GM12892 (cell line): Measurements from ENCODE around the gene ELL3.

Experiments
- DNase-seq: peaks from one replicate; pipeline ENCODE4 v3.0.0; 2011; ENCODE audit not compliant: insufficient read length
- FAIRE-seq: peaks from 2 replicates; lab custom pipeline; 2011; peaks lifted over from hg19 to GRCh38; lab: Jason Lieb, UNC
- POLR2A ChIP-seq: IDR thresholded peaks from 2 replicates; pipeline ENCODE4 v1.6.1; 2011; ENCODE audit warnings: low read depth, low read length, control low read depth
- POLR2AphosphoS5 ChIP-seq: IDR thresholded peaks from 2 replicates; pipeline ENCODE4 v1.6.1; 2011; ENCODE audit warnings: low read depth, low read length, control low read depth
- TAF1 ChIP-seq: IDR thresholded peaks from 2 replicates; pipeline ENCODE4 v1.6.1; 2011; ENCODE audit warnings: low read depth, mild to moderate bottlenecking, control low read depth, low read length, borderline replicate concordance

Gene ELL3

DNA sequence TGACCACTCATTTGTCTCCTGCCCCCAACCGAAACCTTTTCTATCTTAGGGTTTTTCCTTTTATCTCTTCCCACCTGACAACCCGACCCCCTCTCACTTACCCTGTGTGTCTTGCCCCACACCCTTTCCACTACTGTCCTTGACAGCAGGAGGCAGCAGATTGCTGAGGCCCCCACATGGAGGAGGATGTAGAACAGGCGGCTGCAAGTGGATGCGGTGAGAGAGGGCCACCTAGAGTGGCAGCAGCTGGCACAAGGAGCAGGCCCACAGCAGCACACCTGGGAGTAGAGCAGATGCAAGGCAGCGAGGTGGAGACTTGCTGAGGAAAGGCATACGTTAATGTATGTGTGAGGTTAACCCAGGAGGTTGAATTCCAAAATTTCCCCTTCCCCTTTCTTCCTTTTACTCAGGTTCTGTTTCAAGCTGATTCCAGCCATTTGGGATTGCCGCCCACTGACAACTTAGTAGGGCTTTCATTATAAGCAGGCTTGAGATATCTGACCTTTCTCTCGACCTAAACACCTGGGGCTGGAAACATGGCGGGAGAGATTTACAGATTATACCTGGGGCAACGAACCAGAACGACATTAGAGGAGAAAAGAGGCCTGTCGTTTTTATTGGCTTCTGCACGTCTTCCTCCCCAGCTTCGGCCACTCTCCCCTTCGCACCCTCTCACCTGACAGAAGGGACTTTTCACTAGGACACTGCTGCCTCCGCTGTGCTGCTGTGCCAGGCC, 22.6 kb upstream of the ELL3 start:
- TF ChIP-seq POLR2AphosphoS5 (no peak), TAF1 (no peak), POLR2A (no peak; the same call in 1 of the 2 replicates)
- FAIRE-seq (peak; percentile 21), DNase-seq (no peak)

DNA sequence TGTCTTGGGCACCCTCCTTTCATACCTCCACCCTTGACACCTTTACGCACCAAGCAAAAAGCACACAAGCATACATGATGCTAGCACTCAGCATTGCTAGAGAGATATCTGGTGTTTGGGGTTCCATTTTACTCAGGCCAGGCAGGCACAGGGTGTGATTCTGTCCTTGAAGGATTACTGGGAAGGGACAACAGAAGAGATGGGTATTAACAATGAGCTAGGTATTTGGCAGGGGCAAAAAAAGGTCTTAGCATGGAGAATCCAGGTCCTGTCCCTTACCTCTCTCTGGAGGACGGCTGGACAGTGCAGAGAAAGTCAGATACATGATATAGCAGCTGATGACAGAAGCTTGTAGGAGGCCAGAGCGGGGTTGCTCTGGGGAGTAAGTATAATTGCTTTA, 19.8 kb upstream of the ELL3 start:
- FAIRE-seq = no peak

DNA sequence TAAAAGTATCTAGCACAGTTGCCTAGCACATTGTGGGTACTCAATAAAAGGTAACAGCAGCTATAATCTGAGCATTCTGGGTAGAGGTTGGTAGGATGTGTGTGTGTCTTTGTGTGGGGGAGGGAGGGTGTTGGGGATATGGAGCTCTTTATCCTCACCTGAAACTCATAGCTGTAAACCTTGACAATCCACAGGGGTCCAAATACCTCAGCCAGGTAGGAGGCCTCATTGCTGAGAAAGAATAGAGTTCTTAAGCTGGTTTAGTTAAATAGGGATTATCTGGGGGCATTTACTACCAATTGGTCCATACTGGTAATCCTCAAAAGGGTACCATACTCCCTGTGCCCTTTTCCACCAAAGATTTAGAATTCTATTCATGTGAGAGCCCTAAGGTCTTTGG, 19.2 kb upstream of the ELL3 start:
- no peak for FAIRE-seq
- no peak for DNase-seq
- TF ChIP-seq POLR2AphosphoS5 (no peak), TAF1 (no peak), POLR2A (no peak)

More for the DNA sequence above, 19.8 kb upstream of the ELL3 start:
- no peak for DNase-seq
- no peak for TF ChIP-seq TAF1
- TF ChIP-seq POLR2A = no peak

DNA sequence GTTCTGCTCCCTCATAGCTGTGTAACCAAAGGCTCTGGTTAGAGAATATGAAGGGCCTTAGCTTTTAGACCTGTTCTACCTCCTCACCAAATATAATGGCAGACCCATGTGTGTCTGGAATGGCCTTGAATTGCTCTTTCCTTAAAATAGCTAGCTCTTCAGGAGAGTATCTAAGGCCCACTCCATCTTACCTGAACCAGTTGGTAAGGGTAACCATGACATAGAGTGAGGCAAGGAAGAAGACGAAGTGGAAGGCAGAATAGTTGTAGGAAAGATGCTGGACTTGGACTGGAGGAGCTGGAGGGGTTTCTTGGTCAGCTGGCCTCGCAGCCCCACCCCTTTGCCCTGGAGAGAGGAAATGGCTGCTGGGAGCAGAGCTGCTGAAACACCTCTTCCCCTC, 18.4 kb upstream of the ELL3 start:
- no peak for FAIRE-seq
- no peak for DNase-seq
- TF ChIP-seq POLR2AphosphoS5 = no peak
- TF ChIP-seq POLR2A = no peak
- TF ChIP-seq TAF1 = no peak

DNA sequence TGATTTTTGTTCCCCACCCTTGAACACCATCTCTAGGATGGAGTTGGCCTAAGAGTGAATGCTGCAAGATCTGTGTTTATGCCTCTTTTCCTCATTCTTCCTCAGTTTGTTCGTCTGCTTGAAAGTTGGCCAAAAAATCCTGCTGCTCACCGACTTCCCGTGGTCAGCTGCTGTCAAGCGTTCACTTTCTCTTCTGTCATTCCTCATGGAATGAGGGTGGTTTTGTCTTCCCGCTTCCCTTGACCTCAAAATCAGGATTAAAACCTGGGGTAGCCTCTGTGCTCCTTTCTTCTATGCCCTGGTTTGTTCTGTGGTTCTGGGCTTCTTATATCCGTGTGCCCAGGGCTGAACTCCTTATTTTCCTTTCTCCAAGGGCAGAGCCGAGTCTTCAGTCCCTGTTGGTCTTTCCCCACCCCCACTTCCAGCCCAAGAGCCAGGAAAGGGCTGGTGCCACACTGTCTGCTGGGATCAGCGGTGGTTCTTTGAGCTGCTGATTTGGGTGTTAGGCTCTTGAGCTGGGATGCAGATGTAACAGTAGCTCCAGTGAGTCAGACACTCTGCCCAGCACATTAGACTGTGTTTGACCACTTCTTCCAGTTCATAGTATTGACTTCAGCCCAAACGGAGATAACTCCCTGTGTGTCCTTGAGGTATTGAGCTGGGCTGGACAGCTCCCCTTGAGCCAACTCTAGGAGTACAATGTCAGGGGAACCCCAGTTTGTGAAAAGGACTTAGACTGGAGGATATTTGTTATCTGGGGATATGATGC, 17.7 kb upstream of the ELL3 start:
- no peak for DNase-seq
- TF ChIP-seq POLR2AphosphoS5 (peak; percentile 10), POLR2A (no peak)
- no peak for FAIRE-seq

DNA sequence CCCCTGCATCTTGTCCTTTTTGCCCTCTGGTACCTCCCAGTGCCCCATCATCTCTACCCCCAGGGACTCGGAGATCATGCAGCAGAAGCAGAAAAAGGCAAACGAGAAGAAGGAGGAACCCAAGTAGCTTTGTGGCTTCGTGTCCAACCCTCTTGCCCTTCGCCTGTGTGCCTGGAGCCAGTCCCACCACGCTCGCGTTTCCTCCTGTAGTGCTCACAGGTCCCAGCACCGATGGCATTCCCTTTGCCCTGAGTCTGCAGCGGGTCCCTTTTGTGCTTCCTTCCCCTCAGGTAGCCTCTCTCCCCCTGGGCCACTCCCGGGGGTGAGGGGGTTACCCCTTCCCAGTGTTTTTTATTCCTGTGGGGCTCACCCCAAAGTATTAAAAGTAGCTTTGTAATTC, 16.9 kb upstream of the ELL3 start:
- no peak for DNase-seq
- no peak for FAIRE-seq
- peak; percentile 14; the same call in 1 of the 2 replicates for TF ChIP-seq POLR2A
- TF ChIP-seq POLR2AphosphoS5 = no peak
- TF ChIP-seq TAF1 = no peak

DNA sequence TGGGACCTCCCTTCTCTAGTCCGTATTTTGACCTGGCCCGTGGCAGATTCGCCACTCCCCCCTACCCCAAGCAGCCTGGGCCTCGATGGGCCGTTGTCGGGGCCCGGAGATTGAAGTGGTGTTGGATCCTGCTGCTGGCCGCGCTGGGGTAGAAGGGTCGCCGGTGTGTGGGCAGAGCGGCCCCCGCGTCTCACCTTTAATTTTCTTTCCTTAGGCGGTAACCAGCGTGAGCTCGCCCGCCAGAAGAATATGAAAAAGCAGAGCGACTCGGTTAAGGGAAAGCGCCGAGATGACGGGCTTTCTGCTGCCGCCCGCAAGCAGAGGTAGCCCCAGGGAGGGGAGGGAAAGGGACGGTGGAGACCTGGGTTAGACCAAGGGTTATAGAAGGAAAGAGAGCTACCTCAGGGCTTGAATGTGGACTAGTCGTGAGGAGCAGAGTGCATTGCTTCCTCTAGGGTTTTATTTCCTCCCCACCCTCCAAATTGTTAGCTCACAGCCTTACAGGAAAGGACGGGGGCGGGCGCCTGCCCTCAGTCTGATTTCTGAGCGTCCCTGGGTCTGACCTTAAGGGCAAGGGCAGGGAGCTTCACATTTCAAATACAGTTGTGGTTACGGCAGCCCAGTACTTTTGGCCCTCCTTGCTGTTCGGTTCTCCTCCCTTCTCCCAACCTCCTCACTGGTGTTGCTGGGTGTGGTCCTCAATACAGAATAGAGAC, 16.2 kb upstream of the ELL3 start:
- no peak for FAIRE-seq
- TF ChIP-seq POLR2AphosphoS5 = no peak
- TF ChIP-seq TAF1 = no peak
- TF ChIP-seq POLR2A = no peak
- DNase-seq = peak; percentile 33

DNA sequence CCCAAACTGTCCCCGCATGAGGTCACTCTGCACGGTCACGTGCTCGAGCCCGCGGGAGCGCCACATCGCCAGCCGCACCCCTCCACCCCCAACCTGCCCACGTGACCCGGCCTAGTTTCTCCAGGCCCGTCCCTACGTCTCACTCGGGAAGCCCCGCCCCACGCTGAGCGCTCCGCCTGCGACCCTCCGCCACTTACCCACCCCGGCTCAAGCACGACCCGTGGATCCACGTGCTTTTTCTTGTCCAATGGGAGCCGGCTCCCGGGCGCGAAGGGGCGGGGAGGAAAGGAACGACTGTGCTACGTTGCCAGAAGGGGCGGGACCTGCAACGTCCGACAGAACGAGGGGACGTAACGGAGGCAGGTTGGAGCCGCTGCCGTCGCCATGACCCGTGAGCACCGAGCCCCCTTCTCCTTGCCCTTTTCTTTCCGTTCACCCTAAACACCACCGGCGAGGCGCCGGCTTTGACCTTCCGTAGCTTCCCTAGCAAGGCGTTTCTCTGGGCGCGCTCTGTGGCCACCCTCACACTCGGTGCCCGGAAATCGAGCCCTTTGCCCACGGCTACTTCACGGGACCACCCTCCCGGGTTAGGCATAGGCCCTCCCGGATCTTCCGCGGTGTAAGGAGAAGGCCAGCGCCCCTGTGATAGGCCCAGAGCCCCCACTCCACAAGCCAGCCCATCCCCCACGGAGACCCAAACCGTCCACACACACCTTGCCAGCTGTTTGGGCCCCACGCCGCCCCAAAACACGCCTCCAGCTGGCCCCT, 15.4 kb upstream of the ELL3 start, which contains the start of gene SERF2:
Gene SERF2 (plus strand): TSS at position 328 of the 768 bp plus-strand sequence. CDS start 57 bp downstream, at position 385.
- FAIRE-seq (peak; percentile 98), DNase-seq (peak; percentile 98)
- peak; percentile 54; the same call in 1 of the 2 replicates for TF ChIP-seq TAF1
- peak; percentile 97 for TF ChIP-seq POLR2A
- TF ChIP-seq POLR2AphosphoS5 = peak; percentile 98

DNA sequence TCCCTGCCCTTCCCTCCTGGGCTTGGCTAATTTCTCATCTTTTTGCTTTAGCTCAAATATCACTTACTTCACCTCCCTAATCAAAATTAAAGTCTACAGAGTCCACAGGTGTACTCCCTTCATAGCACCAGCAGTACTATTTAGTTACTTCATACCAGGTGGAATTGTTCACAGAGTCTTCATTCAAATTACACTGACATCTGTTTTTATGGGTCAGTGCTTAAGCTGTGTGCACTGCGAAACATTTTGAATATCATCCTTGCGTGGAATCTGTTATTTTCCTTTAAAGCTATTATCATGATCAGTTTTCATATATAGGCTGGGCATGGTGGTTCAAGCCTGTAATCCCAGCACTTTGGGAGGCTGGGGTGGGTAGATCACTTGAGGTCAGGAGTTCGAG, 12.6 kb upstream of the ELL3 start:
- FAIRE-seq (no peak), DNase-seq (no peak)
- no peak for TF ChIP-seq POLR2AphosphoS5
- no peak for TF ChIP-seq TAF1
- no peak for TF ChIP-seq POLR2A

DNA sequence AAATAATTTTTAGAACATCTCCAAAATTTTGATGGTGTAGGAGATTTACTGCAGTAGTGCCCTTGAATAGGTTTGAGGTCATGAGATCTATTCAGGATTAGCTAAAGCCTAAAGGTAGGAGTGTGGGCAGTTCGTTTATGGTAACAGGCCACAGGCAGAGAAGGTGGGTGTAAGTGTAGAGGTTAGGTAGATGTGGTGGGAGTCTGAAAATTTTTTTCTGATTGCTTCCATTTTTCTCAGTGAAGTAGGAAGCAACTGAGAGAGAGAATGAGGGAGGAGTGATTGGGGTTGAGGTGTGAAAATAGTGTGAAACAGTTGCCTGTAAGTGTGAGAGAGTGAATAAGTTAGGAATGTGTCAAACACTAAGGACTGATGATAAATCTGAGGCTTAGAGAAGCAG, 2.2 kb upstream of the ELL3 start:
- FAIRE-seq (no peak), DNase-seq (no peak)

DNA sequence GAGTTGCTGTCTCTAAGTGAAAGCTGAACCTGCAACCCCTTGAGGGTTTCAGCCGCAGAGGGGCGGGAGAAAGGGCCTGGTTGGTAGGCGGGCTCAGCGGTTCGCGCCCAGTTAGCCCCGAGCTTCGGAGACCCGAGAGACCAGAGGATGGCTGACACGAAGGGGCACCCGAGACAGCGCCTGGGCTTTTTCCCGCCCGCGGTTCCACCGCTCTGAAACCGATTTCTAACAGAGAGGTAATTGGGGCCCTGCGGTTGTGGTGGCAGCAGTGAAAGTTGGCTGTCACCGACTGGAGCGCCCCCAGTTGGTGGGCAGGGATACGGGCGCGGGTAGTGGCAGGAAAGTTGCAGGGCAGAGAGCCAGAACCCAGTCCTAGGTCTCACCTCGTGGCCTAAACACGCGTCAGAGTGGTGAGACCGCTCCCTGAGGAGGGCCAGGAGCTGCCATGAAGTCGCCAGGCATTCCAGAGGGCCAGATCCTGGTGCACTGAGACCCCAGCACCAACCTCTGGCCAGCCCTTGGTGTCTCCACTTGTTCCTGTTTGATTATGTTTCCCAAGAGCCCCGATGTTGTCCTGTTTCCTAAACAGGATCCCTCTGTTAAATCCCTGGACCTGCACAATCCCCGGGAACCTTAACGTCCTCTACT, 625 bp upstream of the ELL3 start:
- FAIRE-seq (peak; percentile 84), DNase-seq (peak; percentile 66)
- TF ChIP-seq POLR2A (no peak; the same call in 1 of the 2 replicates), TAF1 (no peak), POLR2AphosphoS5 (no peak; the same call in 1 of the 2 replicates)

More for the DNA sequence above, 2.2 kb upstream of the ELL3 start:
- TF ChIP-seq POLR2A (no peak), POLR2AphosphoS5 (no peak), TAF1 (no peak)
